Naive thymus-derived CD8-positive, alpha-beta T cell (primary cell): ENCODE results near the gene SIX2. TPM values are rescaled to one million over a fixed set of nuclear protein-coding genes. Genes with fewer than 3 reads are reported as not detected.
A peak's percentile ranks its signal among the peaks of the same experiment; 100 is the strongest.
"Not testable (repeated sequence)": the region's sequence is repeated elsewhere in the genome, so short reads cannot be mapped to it uniquely, and the experiment has no call there.

Experiments
- ATAC-seq, 2 donors: fragments of 150-1000 bp; cut with Tn5 transposase in 1 of 2; sonication (Bioruptor Pico), chemical (Tn5 transposase) in 1 of 2; 1 replicate in 1 of 2; 2 replicates in 1 of 2; pipeline ENCODE4 v1.10.0; 2021; ENCODE audit warnings: mild to moderate bottlenecking in 2 of 2, moderate library complexity in 2 of 2
- POLR2A ChIA-PET: fragments of 350-600 bp; sonication (Branson Sonifier 250); formaldehyde crosslinking; loops from one replicate; lab custom pipeline; 2021; ENCODE audit warnings: antibody characterized with exemption; lab: Charles Lee
- DNase-seq, 10 donors: peaks; one replicate each; pipeline versions ENCODE4 v3.0.0 to v3.0.0-alpha.2; 2020 to 2022
- H3K27ac Mint-ChIP-seq, 10 donors: one replicate each; pipeline ENCODE4 v1.8.0; 2020 to 2022; ENCODE audit warnings: mild to moderate bottlenecking in 10 of 10, mixed read lengths in 10 of 10, moderate library complexity in 4 of 10, inconsistent platforms in 1 of 10
- H3K27me3 Mint-ChIP-seq, 5 donors: one replicate each; pipeline ENCODE4 v1.8.0; 2021 to 2022; ENCODE audit warnings: mixed read lengths in 5 of 5
- H3K36me3 Mint-ChIP-seq, 3 donors: one replicate each; pipeline ENCODE4 v1.8.0; 2020 to 2022; ENCODE audit warnings: mixed read lengths in 3 of 3, mild to moderate bottlenecking in 2 of 3, inconsistent platforms in 1 of 3
- H3K4me1 Mint-ChIP-seq, 4 donors: one replicate each; pipeline ENCODE4 v1.8.0; 2021 to 2022; ENCODE audit warnings: mixed read lengths in 4 of 4
- H3K4me3 Mint-ChIP-seq, 10 donors: one replicate each; pipeline ENCODE4 v1.8.0; 2020 to 2022; ENCODE audit warnings: mild to moderate bottlenecking in 10 of 10, mixed read lengths in 10 of 10, moderate library complexity in 6 of 10, inconsistent platforms in 1 of 10
- H3K9me3 Mint-ChIP-seq, 9 donors: one replicate each; pipeline ENCODE4 v1.8.0; 2020 to 2022; ENCODE audit warnings: mixed read lengths in 9 of 9, mild to moderate bottlenecking in 3 of 9, inconsistent platforms in 1 of 9, moderate library complexity in 1 of 9
- polyA plus RNA-seq, 3 donors: library from polyadenylated mRNA; unstranded; fragments of 300-500 nt; fragmentation: Illumina TruSeq; gene quantifications; one replicate each; pipeline ENCODE4 v1.2.3, GENCODE V29; 2021
- total RNA-seq, 8 experiments: library from RNA in 2 of 8; stranded (reverse) in 2 of 8; gene quantifications; one replicate each; pipeline ENCODE4 v1.2.3 and lab custom pipeline; 2021 to 2026

SIX2 gene
- total and polyA plus RNA-seq, 5 experiments from 2014 or later, result not detected

GRCh38 chr2:45038861-45039260 is 29.6 kb upstream of the SIX2 start:
- H3K9me3 Mint-ChIP-seq, H3K27ac Mint-ChIP-seq, ATAC-seq, H3K4me3 Mint-ChIP-seq, DNase-seq, POLR2A ChIA-PET, H3K36me3 Mint-ChIP-seq, H3K4me1 Mint-ChIP-seq: not testable (repeated sequence)
- peaks cover 5 to 21% (median 11%) of the 10 kb centered on the region in 5 donors for H3K27me3 Mint-ChIP-seq

GRCh38 chr2:45033302-45033701 is 24.1 kb upstream of the SIX2 start:
- DNase-seq (no peak), ATAC-seq (no peak)
- Mint-ChIP-seq H3K9me3 (no peaks in the 10 kb centered on the region), H3K36me3 (no peaks in the 10 kb centered on the region), H3K4me3 (no peak overlapping the region), H3K4me1 (peaks cover 0 to 2% (median under 1%) of the 10 kb centered on the region in 4 donors), H3K27me3 (peaks cover 4 to 30% (median 5%) of the 10 kb centered on the region in 5 donors), H3K27ac (no peak overlapping the region)
- POLR2A ChIA-PET, result no interaction called here

GRCh38 chr2:45031028-45031427 is 21.8 kb upstream of the SIX2 start:
- ATAC-seq, result no peak

GRCh38 chr2:45030553-45030952 is 21.3 kb upstream of the SIX2 start:
- Mint-ChIP-seq H3K9me3 (no peaks in the 10 kb centered on the region), H3K4me1 (peaks cover 0 to 2% (median under 1%) of the 10 kb centered on the region in 4 donors), H3K4me3 (no peak overlapping the region), H3K27me3 (peaks cover 6 to 39% (median 9%) of the 10 kb centered on the region in 5 donors), H3K36me3 (no peaks in the 10 kb centered on the region), H3K27ac (peak overlapping the region in 1 of 10 donors; percentile 67)
- DNase-seq (no peak), ATAC-seq (no peak)
- POLR2A ChIA-PET, result no interaction called here

More at GRCh38 chr2:45031028-45031427, 21.8 kb upstream of the SIX2 start:
- H3K9me3 Mint-ChIP-seq, result no peaks in the 10 kb centered on the region
- POLR2A ChIA-PET, result no interaction called here
- peaks cover 0 to 2% (median under 1%) of the 10 kb centered on the region in 4 donors for H3K4me1 Mint-ChIP-seq
- DNase-seq, result no peak
- H3K36me3 Mint-ChIP-seq, result no peaks in the 10 kb centered on the region
- peaks cover 6 to 34% (median 7%) of the 10 kb centered on the region in 5 donors for H3K27me3 Mint-ChIP-seq
- no peak overlapping the region for H3K4me3 Mint-ChIP-seq
- H3K27ac Mint-ChIP-seq, result no peak overlapping the region

GRCh38 chr2:45029215-45029614 is 20.0 kb upstream of the SIX2 start:
- Mint-ChIP-seq H3K4me3 (no peak overlapping the region), H3K9me3 (no peaks in the 10 kb centered on the region), H3K27ac (no peak overlapping the region), H3K36me3 (no peaks in the 10 kb centered on the region), H3K4me1 (peaks cover 0 to 2% (median under 1%) of the 10 kb centered on the region in 4 donors), H3K27me3 (peaks cover 6 to 46% (median 13%) of the 10 kb centered on the region in 5 donors)
- no peak for DNase-seq
- ATAC-seq, result no peak
- POLR2A ChIA-PET, result no interaction called here

- POLR2A ChIA-PET, result no interaction called here
- H3K27me3 Mint-ChIP-seq, result peaks cover 6 to 37% (median 15%) of the 10 kb centered on the region in 5 donors
These were observed 19.0 kb upstream of the SIX2 start for GRCh38 chr2:45028276-45028675.

GRCh38 chr2:45026924-45027450 is 17.7 kb upstream of the SIX2 start:
- Mint-ChIP-seq H3K36me3 (no peaks in the 10 kb centered on the region), H3K4me1 (peaks cover 0 to 2% (median 0%) of the 10 kb centered on the region in 4 donors), H3K27me3 (peaks cover 11 to 48% (median 26%) of the 10 kb centered on the region in 5 donors), H3K9me3 (no peaks in the 10 kb centered on the region), H3K27ac (no peak overlapping the region), H3K4me3 (no peak overlapping the region)
- POLR2A ChIA-PET, result no interaction called here
- DNase-seq (no peak), ATAC-seq (no peak)

More at GRCh38 chr2:45028276-45028675, 19.0 kb upstream of the SIX2 start:
- Mint-ChIP-seq H3K9me3 (no peaks in the 10 kb centered on the region), H3K4me1 (peaks cover 0 to 2% (median 0%) of the 10 kb centered on the region in 4 donors), H3K36me3 (no peaks in the 10 kb centered on the region), H3K4me3 (no peak overlapping the region), H3K27ac (no peak overlapping the region)
- DNase-seq, result no peak
- ATAC-seq, result no peak

GRCh38 chr2:45024600-45025291 is 15.5 kb upstream of the SIX2 start:
- Mint-ChIP-seq H3K27me3 (peaks cover 15 to 37% (median 20%) of the 10 kb centered on the region in 5 donors), H3K9me3 (no peaks in the 10 kb centered on the region), H3K36me3 (no peaks in the 10 kb centered on the region), H3K4me1 (no peaks in the 10 kb centered on the region), H3K27ac (no peak overlapping the region), H3K4me3 (no peak overlapping the region)
- ATAC-seq (no peak), DNase-seq (no peak)
- POLR2A ChIA-PET, result no interaction called here

GRCh38 chr2:45024097-45024496 is 14.8 kb upstream of the SIX2 start:
- Mint-ChIP-seq H3K4me3 (no peak overlapping the region), H3K4me1 (no peaks in the 10 kb centered on the region), H3K27me3 (peaks cover 15 to 38% (median 21%) of the 10 kb centered on the region in 5 donors), H3K9me3 (no peaks in the 10 kb centered on the region), H3K36me3 (no peaks in the 10 kb centered on the region), H3K27ac (no peak overlapping the region)
- POLR2A ChIA-PET, result no interaction called here
- DNase-seq (no peak), ATAC-seq (no peak)

GRCh38 chr2:45020439-45020838 is 11.2 kb upstream of the SIX2 start:
- H3K4me3 Mint-ChIP-seq, result no peak overlapping the region

GRCh38 chr2:45018023-45018422 is 8.8 kb upstream of the SIX2 start:
- H3K27me3 Mint-ChIP-seq, result peaks cover 13 to 63% (median 47%) of the 10 kb centered on the region in 5 donors
- no peak overlapping the region for H3K27ac Mint-ChIP-seq
- no peak for DNase-seq
- peaks cover 0 to 3% (median 0%) of the 10 kb centered on the region in 3 donors for H3K36me3 Mint-ChIP-seq
- no peak for ATAC-seq
- peaks cover 0 to 2% (median 0%) of the 10 kb centered on the region in 9 donors for H3K9me3 Mint-ChIP-seq
- POLR2A ChIA-PET, result no interaction called here
- H3K4me1 Mint-ChIP-seq, result peaks cover 0 to 8% (median 6%) of the 10 kb centered on the region in 4 donors
- no peak overlapping the region for H3K4me3 Mint-ChIP-seq

More at GRCh38 chr2:45020439-45020838, 11.2 kb upstream of the SIX2 start:
- DNase-seq (no peak), ATAC-seq (no peak)
- peaks cover 13 to 55% (median 37%) of the 10 kb centered on the region in 5 donors for H3K27me3 Mint-ChIP-seq
- H3K4me1 Mint-ChIP-seq, result no peaks in the 10 kb centered on the region
- no peaks in the 10 kb centered on the region for H3K36me3 Mint-ChIP-seq
- POLR2A ChIA-PET, result no interaction called here
- no peaks in the 10 kb centered on the region for H3K9me3 Mint-ChIP-seq
- H3K27ac Mint-ChIP-seq, result no peak overlapping the region

- POLR2A ChIA-PET, result no interaction called here
- peaks cover 4 to 30% (median 23%) of the 10 kb centered on the region in 4 donors for H3K4me1 Mint-ChIP-seq
- peaks cover 0 to 3% (median 0%) of the 10 kb centered on the region in 3 donors for H3K36me3 Mint-ChIP-seq
- no peak overlapping the region for H3K27ac Mint-ChIP-seq
- peaks cover 21 to 83% (median 61%) of the 10 kb centered on the region in 5 donors for H3K27me3 Mint-ChIP-seq
- ATAC-seq, result no peak
- peak overlapping the region in 7 of 10 donors; percentile 20 to 82 (median 68) for H3K4me3 Mint-ChIP-seq
- H3K9me3 Mint-ChIP-seq, result peaks cover 0 to 2% (median 0%) of the 10 kb centered on the region in 9 donors
- no peak for DNase-seq
These were observed 5.6 kb upstream of the SIX2 start for GRCh38 chr2:45014831-45015230.

- peak in 1 of 10 donors; percentile 4 for DNase-seq
- ATAC-seq, result peak; percentile 49 to 71
- peaks cover 22 to 84% (median 64%) of the 10 kb centered on the region in 5 donors for H3K27me3 Mint-ChIP-seq
- H3K4me3 Mint-ChIP-seq, result peak overlapping the region in 8 of 10 donors; percentile 8 to 82 (median 62)
- POLR2A ChIA-PET, result no interaction called here
- peaks cover 5 to 33% (median 28%) of the 10 kb centered on the region in 4 donors for H3K4me1 Mint-ChIP-seq
- peaks cover 0 to 2% (median 0%) of the 10 kb centered on the region in 9 donors for H3K9me3 Mint-ChIP-seq
- H3K36me3 Mint-ChIP-seq, result peaks cover 0 to 3% (median 0%) of the 10 kb centered on the region in 3 donors
- no peak overlapping the region for H3K27ac Mint-ChIP-seq
These were observed 4.9 kb upstream of the SIX2 start for GRCh38 chr2:45014016-45014702.
